HCT116 (cell line): ENCODE measurements around the gene GOLGA8B.

Source experiments
- ATF3 ChIP-seq: IDR thresholded peaks from 2 replicates; pipeline ENCODE4 v1.6.1; 2012
- CEBPB ChIP-seq: IDR thresholded peaks from 2 replicates; pipeline ENCODE4 v1.6.1; 2012; ENCODE audit warnings: low read depth
- CTCF ChIP-seq, 3 experiments: fragments of 200-600 bp in 1 of 3; sonication (generic) in 1 of 3; IDR thresholded peaks in 2 of 3; conservative IDR thresholded peaks in 1 of 3; 2 replicates each; pipeline ENCODE4 v1.5.1; 2012 to 2017; ENCODE audit warnings: low read depth in 2 of 3, low read length in 2 of 3, antibody characterized with exemption in 1 of 3, borderline replicate concordance in 1 of 3, control low read depth in 1 of 3, mild to moderate bottlenecking in 1 of 3, mixed read lengths in 1 of 3, mixed run types in 1 of 3, moderate library complexity in 1 of 3; ENCODE audit not compliant: insufficient read depth in 1 of 3
- FOSL1 ChIP-seq: IDR thresholded peaks from 2 replicates; pipeline ENCODE4 v1.6.1; 2012; ENCODE audit warnings: low read depth
- JUND ChIP-seq: IDR thresholded peaks from 2 replicates; pipeline ENCODE4 v1.6.1; 2012
- MAX ChIP-seq: IDR thresholded peaks from 2 replicates; pipeline ENCODE4 v1.6.1; 2012
- POLR2A ChIP-seq: IDR thresholded peaks from 2 replicates; pipeline ENCODE4 v1.7.0; 2011; ENCODE audit warnings: borderline replicate concordance; ENCODE audit not compliant: insufficient read depth, insufficient read length; ENCODE audit errors: extremely low read depth
- POLR2AphosphoS5 ChIP-seq: IDR thresholded peaks from 2 replicates; pipeline ENCODE4 v1.6.1; 2011; ENCODE audit warnings: mild to moderate bottlenecking, low read depth, low read length, moderate library complexity
- RAD21 ChIP-seq: IDR thresholded peaks from 2 replicates; pipeline ENCODE4 v1.6.1; 2012; ENCODE audit warnings: low read depth, mild to moderate bottlenecking
- REST ChIP-seq: IDR thresholded peaks from 2 replicates; pipeline ENCODE4 v1.6.1; 2012; ENCODE audit warnings: low read depth
- SIN3A ChIP-seq: IDR thresholded peaks from 2 replicates; pipeline ENCODE4 v1.6.1; 2012; ENCODE audit warnings: low read depth
- SRF ChIP-seq: IDR thresholded peaks from 2 replicates; pipeline ENCODE4 v1.6.1; 2012; ENCODE audit warnings: low read depth

GRCh38 chr15:34619151-34619550 is 35.7 kb upstream of the GOLGA8B start:
- TF ChIP-seq SIN3A (no peak), FOSL1 (no peak), RAD21 (no peak), CTCF (IDR thresholded peaks at IDR 0.05 in 2 of 3, conservative IDR thresholded peaks at IDR 0.05 in 1 of 3; ENCODE audit: borderline replicate concordance in 1 of 3, insufficient read depth in 1 of 3, low read depth in 2 of 3, low read length in 2 of 3) (no peak), MAX (no peak), SRF (no peak), POLR2A (no peak), CEBPB (no peak), REST (no peak), JUND (no peak), POLR2AphosphoS5 (no peak), ATF3 (no peak)
